SKM-1 (cell line): ENCODE results near the gene RGSL1.

Source experiments
- DNase-seq: peaks from one replicate; lab custom pipeline; 2025; ENCODE audit not compliant: unreplicated experiment; lab: John Stamatoyannopoulos, UW

Gene RGSL1

GRCh38 chr1:182608845-182609610, 159.1 kb downstream of the RGSL1 start:
- no peak for DNase-seq
